Activated CD8-positive, alpha-beta memory T cell treated with anti-CD3 and anti-CD28 coated beads, Interleukin-2, amount 50 U/mL, for 48 hours (primary cell): ENCODE measurements around the gene ARTN.

Experiments used
- DNase-seq: peaks from one replicate; pipeline ENCODE4 v3.0.0-alpha.2; 2020

The ARTN gene

GRCh38 chr1:43973981-43974442, 40.4 kb downstream of the ARTN start:
- DNase-seq = no peak

- peak; percentile 98 for DNase-seq
These were observed 41.0 kb downstream of the ARTN start, which contains the start of gene ATP6V0B for GRCh38 chr1:43974443-43975248. Gene ATP6V0B (plus strand): TSS chr1:43974960. CDS start chr1:43975041, 81 bp downstream.

DNA sequence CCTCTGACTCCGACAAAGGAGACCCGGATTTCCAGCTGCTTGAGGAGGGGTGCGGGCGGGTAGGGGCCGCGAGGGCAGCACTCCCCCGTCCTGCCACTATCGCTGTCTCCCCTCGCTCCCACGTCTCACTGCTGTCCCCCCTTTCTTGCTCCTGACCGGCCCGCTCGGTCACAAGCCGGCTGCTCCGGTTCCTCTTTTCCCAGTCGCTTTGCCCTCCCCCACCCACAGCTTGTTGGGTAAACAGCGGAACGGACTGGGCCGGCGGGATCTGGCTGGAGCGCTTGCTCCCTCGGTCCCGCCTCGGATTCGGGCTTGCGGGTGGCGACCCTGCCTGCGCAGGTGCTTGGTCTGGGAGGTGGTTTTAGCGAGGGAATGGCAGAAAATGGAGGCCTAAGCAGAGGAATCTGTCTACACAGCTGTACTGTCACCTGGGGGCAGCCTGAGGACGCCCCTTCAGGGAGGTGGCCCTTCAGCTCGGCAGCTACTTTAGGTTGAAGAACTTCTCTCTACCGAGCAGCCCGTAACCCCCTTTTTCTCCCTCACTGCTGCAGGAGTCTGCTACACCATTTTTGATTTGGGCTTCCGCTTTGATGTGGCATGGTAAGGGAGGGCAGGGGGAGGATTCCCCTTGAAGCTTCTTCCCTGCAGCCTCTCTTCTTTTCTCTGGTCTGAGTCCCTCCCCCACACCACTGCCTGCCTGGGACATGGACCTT, 41.8 kb downstream of the ARTN start:
- DNase-seq = no peak

DNA sequence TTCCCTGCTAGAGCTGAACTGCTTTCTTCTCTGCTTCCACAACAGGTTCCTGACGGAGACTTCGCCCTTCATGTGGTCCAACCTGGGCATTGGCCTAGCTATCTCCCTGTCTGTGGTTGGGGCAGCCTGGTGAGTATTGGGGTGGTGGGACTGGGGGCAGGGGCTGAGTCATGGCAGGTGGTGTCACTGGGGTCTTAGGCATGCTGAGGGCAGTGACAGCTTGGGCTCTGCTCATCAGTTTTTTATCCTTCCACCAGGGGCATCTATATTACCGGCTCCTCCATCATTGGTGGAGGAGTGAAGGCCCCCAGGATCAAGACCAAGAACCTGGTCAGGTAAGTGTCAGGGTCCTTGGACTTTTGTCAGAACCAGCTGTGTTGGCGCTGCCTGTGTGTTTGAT, 42.4 kb downstream of the ARTN start:
- no peak for DNase-seq

GRCh38 chr1:43976890-43977289, 43.3 kb downstream of the ARTN start:
- no peak for DNase-seq

DNA sequence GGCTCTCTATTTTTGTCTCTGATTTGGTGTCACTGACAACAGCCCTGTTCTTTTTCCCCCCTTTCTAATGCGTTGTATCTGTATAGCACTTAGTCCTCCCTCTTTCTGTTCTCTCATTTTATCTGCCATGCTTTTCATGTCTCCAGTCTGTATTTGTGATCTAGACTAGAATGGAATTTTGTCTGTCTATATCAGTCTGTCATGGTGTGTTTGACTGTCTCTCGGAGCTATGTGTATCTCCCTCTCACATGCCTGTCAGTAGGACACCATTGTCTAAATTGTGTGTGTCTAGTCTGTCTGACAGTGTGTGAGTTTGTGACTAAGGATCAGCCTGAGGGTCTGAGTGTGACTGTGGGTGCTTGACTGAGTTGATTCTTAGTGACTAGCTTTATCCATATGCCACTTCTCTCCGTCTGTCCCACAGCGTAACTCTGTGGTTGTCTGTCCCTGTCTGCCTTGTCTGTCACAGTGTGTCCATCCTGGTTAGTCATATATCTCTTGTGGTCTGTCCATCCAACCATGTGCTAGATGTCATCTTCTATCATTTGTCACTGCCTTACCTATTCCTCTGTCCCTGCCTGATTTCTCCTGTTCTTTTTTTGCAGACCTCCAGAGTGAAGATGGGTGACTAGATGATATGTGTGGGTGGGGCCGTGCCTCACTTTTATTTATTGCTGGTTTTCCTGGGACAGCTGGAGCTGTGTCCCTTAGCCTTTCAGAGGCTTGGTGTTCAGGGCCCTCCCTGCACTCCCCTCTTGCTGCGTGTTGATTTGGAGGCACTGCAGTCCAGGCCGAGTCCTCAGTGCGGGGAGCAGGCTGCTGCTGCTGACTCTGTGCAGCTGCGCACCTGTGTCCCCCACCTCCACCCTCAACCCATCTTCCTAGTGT, 44.0 kb downstream of the ARTN start:
- DNase-seq = no peak

DNA sequence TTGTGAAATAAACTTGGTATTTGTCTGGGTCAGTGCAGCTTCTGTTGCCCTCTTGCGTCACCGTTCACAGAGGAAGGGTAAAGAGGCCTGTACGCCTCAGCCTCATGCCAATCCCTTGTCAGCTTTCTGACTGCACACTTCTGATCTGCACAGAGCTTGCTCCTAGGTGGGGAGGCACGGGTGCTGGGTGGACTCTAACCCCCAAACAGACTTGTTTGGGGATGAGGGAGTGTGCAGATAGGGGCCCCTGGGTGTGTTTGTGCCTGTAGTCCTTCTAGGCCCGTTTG, 44.6 kb downstream of the ARTN start:
- no peak for DNase-seq

- DNase-seq = peak; percentile 80
These were observed 45.1 kb downstream of the ARTN start, which contains the start of gene B4GALT2 for GRCh38 chr1:43978551-43979260. Gene B4GALT2 (plus strand): TSS chr1:43979210. CDS start chr1:43981161, 1,951 bp downstream.

DNA sequence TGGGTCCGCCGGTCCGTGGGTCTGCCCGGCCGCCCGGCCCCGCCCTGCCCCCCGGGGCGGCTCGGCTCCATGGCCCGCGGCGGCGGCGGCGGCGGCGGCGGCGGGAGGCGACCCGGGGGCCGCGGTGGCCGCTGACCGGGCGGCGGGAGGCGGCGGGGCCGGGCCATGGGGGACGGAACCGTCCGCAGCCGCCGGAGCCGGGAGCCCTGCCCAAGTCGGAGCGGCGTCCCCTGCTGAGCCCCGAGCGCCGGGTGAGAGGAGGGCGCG, 45.6 kb downstream of the ARTN start:
- DNase-seq = no peak

GRCh38 chr1:43979528-43980254, 46.1 kb downstream of the ARTN start:
- peak; percentile 78 for DNase-seq

DNA sequence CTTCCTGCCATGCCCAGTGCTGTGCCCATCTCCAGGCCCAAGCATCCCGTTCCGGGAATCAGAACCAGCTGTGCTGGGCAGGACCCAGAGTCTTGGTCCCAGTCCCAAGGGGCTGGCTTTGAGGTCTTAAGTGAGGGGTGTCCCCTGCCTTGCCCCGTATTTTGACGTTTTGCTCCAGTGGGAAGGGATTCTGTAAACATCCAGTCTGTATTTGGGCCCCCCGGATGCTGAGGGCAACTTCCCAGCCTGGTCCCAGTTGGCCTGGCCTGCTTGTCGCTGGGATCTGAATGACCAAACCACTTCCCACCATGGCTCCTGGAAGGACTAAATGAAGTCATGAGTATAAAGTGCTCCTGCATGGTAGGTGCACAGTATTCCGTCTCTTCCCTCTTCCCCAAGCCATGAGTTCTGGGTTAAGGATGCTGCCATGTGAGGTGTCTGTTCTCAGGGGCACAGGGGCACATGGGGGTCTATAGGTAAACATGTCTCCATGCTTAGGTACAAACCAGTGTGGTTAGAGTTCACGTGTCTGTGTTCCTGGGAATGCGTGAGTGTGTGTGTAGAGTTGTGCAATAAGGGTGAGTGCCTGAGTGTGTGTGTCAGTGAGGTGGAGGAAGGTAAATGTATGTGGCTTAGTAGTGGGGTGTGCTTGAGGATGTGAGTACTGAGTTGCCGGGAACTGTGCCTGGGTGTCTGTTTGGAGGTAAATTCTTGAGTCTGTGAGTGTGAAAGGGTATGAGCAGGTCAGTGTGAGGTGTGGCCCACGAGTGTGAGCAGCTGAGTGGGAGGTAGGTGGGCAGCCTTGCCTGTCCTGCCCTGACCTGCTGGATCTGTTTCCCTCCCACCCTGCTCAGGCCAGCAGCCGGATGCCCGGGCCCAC, 46.9 kb downstream of the ARTN start:
- DNase-seq = no peak

DNA sequence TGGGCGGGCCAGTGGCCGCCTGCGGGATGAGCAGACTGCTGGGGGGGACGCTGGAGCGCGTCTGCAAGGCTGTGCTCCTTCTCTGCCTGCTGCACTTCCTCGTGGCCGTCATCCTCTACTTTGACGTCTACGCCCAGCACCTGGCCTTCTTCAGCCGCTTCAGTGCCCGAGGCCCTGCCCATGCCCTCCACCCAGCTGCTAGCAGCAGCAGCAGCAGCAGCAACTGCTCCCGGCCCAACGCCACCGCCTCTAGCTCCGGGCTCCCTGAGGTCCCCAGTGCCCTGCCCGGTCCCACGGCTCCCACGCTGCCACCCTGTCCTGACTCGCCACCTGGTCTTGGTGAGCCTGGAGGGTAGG, 47.5 kb downstream of the ARTN start:
- DNase-seq = no peak

- no peak for DNase-seq
These were observed 48.0 kb downstream of the ARTN start for GRCh38 chr1:43981636-43982035.

GRCh38 chr1:43982241-43982640, 48.6 kb downstream of the ARTN start:
- DNase-seq = no peak

GRCh38 chr1:43982808-43983207, 49.2 kb downstream of the ARTN start:
- no peak for DNase-seq

GRCh38 chr1:43983253-43983899, 49.8 kb downstream of the ARTN start:
- no peak for DNase-seq

DNA sequence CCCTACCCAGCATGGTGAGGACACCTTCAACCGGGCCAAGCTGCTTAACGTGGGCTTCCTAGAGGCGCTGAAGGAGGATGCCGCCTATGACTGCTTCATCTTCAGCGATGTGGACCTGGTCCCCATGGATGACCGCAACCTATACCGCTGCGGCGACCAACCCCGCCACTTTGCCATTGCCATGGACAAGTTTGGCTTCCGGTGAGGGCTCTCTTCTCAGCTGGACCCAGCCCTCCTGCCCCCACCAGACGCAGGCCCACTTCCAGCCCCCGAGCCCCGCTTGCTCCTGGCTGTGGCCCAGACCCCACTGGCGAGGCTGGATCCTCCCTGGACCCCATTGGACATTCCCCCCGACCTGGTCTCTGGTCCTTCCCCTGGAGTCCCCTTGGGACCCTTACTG, 51.3 kb downstream of the ARTN start:
- no peak for DNase-seq

DNA sequence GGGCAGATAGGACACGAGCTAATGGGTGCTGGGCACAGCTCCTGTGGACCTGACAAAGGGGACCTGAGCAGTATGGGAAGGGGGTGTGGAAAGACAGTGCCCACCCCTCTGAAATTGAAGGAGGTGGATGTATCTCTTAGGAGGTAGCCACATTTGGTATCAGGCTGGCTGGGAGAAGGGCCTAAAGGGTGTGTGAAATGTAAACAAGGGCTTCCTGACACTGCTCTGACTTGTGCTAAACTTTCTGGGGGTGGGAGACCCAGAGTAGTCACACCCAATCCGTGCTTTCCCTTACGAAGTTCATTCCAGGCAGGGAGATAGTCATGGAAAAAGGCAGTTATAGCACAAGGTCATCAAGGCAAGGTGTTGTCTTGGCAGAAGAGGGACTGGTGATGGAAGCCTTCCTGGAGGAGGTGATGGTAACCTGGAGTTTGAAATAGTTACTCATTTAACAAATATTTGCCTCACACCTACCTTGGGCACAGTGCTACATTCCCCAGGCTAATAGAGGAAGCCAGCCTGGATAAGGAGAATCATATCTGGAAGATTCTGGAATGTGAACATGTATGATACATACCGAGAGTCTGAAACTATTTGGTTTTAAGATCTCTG, 52.5 kb downstream of the ARTN start:
- no peak for DNase-seq

DNA sequence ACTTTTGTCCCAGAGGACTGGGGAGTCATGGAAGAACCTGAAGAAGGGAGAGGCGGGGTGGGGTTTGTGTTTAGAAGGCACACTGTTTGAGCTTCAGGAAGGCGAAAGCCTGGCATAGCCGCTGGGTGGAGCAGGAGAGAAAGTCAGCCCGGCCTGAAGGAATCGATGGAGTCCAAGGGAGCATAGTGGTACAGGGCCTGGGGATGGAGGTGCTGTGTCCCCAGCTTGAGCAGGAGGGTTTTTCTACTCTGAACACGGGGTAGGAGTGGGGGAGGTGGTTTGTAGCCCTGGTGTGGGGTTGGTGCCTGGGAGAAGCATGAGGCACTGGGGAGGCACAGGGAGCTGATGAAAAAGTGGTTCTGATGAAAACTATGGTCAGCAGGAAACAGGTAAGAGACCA, 53.1 kb downstream of the ARTN start:
- DNase-seq = no peak
